ENCODE data around the gene USP14. TPM values are rescaled to one million over a fixed set of nuclear protein-coding genes. Genes with fewer than 3 reads are reported as not detected.

The USP14 gene
- total and polyA plus RNA-seq, 2 experiments from 2014 or later: 82.4 to 83.5 TPM

GRCh38 chr18:179499-179898 lies 21.1 kb downstream of the USP14 start:
- Histone ChIP-seq H3K4me1 (ENCODE audit: insufficient read depth) (no peaks in the 10 kb centered on the region), H2AFZ (no peak overlapping the region), H4K20me1 (replicated peaks; ENCODE audit: insufficient read depth) (peaks cover 8% of the 10 kb centered on the region; the same call in 1 of the 2 replicates), H3F3A (replicated peaks; ENCODE audit: low read depth) (no peaks in the 10 kb centered on the region), H3K27me3 (ENCODE audit: insufficient read depth) (no peaks in the 10 kb centered on the region), H3K79me2 (replicated peaks; ENCODE audit: insufficient read depth) (peaks cover 77% of the 10 kb centered on the region), H3K36me3 (ENCODE audit: insufficient read depth) (peaks cover 16% of the 10 kb centered on the region), H3K4me3 (no peak overlapping the region), H3K27ac (ENCODE audit: low read depth) (no peak overlapping the region), H3K4me2 (no peak overlapping the region), H3K9me2 (ENCODE audit: insufficient read depth) (no peaks in the 10 kb centered on the region)
- ATAC-seq (no peak), DNase-seq (ENCODE audit: low spot score) (no peak)
- H3K9me3 Mint-ChIP-seq: no peaks in the 10 kb centered on the region; the same call in 2 of the 3 replicates
- H3K4me1 Mint-ChIP-seq: no peaks in the 10 kb centered on the region
- H3K36me3 Mint-ChIP-seq (ENCODE audit: low read depth): peaks cover 24% of the 10 kb centered on the region
- TF ChIP-seq STAT1 (IDR thresholded peaks at IDR 0.05; ENCODE audit: unreplicated experiment) (no peak), ETS1 (IDR thresholded peaks at IDR 0.05) (no peak), JUNB (IDR thresholded peaks at IDR 0.05; ENCODE audit: unreplicated experiment) (no peak), POLR2AphosphoS5 (IDR thresholded peaks at IDR 0.05; ENCODE audit: low read depth) (no peak), NANOG (IDR thresholded peaks at IDR 0.05; ENCODE audit: borderline replicate concordance) (no peak), EZH2 (IDR thresholded peaks at IDR 0.05; ENCODE audit: low read depth, unreplicated experiment) (no peak), ZNF114 (CRISPR knock-in tag; IDR thresholded peaks at IDR 0.05) (no peak), REST (IDR thresholded peaks at IDR 0.05; ENCODE audit: unreplicated experiment) (no peak), EZH2phosphoT487 (IDR thresholded peaks at IDR 0.05; ENCODE audit: unreplicated experiment) (no peak), CREB1 (CRISPR knock-in tag; IDR thresholded peaks at IDR 0.05; ENCODE audit: low read depth) (no peak), ZNF331 (CRISPR knock-in tag; IDR thresholded peaks at IDR 0.05; ENCODE audit: low read depth) (no peak)
- TF ChIP-seq, protein P1, sequence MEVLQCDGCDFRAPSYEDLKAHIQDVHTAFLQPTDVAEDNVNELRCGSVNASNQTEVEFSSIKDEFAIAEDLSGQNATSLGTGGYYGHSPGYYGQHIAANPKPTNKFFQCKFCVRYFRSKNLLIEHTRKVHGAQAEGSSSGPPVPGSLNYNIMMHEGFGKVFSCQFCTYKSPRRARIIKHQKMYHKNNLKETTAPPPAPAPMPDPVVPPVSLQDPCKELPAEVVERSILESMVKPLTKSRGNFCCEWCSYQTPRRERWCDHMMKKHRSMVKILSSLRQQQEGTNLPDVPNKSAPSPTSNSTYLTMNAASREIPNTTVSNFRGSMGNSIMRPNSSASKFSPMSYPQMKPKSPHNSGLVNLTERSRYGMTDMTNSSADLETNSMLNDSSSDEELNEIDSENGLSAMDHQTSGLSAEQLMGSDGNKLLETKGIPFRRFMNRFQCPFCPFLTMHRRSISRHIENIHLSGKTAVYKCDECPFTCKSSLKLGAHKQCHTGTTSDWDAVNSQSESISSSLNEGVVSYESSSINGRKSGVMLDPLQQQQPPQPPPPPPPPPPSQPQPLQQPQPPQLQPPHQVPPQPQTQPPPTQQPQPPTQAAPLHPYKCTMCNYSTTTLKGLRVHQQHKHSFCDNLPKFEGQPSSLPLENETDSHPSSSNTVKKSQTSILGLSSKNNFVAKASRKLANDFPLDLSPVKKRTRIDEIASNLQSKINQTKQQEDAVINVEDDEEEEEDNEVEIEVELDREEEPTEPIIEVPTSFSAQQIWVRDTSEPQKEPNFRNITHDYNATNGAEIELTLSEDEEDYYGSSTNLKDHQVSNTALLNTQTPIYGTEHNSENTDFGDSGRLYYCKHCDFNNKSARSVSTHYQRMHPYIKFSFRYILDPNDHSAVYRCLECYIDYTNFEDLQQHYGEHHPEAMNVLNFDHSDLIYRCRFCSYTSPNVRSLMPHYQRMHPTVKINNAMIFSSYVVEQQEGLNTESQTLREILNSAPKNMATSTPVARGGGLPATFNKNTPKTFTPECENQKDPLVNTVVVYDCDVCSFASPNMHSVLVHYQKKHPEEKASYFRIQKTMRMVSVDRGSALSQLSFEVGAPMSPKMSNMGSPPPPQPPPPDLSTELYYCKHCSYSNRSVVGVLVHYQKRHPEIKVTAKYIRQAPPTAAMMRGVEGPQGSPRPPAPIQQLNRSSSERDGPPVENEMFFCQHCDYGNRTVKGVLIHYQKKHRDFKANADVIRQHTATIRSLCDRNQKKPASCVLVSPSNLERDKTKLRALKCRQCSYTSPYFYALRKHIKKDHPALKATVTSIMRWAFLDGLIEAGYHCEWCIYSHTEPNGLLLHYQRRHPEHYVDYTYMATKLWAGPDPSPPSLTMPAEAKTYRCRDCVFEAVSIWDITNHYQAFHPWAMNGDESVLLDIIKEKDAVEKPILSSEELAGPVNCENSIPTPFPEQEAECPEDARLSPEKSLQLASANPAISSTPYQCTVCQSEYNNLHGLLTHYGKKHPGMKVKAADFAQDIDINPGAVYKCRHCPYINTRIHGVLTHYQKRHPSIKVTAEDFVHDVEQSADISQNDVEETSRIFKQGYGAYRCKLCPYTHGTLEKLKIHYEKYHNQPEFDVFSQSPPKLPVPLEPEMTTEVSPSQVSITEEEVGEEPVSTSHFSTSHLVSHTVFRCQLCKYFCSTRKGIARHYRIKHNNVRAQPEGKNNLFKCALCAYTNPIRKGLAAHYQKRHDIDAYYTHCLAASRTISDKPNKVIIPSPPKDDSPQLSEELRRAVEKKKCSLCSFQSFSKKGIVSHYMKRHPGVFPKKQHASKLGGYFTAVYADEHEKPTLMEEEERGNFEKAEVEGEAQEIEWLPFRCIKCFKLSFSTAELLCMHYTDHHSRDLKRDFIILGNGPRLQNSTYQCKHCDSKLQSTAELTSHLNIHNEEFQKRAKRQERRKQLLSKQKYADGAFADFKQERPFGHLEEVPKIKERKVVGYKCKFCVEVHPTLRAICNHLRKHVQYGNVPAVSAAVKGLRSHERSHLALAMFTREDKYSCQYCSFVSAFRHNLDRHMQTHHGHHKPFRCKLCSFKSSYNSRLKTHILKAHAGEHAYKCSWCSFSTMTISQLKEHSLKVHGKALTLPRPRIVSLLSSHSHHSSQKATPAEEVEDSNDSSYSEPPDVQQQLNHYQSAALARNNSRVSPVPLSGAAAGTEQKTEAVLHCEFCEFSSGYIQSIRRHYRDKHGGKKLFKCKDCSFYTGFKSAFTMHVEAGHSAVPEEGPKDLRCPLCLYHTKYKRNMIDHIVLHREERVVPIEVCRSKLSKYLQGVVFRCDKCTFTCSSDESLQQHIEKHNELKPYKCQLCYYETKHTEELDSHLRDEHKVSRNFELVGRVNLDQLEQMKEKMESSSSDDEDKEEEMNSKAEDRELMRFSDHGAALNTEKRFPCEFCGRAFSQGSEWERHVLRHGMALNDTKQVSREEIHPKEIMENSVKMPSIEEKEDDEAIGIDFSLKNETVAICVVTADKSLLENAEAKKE (CRISPR knock-in tag; IDR thresholded peaks at IDR 0.05): no peak
- TF ChIP-seq, protein P2, sequence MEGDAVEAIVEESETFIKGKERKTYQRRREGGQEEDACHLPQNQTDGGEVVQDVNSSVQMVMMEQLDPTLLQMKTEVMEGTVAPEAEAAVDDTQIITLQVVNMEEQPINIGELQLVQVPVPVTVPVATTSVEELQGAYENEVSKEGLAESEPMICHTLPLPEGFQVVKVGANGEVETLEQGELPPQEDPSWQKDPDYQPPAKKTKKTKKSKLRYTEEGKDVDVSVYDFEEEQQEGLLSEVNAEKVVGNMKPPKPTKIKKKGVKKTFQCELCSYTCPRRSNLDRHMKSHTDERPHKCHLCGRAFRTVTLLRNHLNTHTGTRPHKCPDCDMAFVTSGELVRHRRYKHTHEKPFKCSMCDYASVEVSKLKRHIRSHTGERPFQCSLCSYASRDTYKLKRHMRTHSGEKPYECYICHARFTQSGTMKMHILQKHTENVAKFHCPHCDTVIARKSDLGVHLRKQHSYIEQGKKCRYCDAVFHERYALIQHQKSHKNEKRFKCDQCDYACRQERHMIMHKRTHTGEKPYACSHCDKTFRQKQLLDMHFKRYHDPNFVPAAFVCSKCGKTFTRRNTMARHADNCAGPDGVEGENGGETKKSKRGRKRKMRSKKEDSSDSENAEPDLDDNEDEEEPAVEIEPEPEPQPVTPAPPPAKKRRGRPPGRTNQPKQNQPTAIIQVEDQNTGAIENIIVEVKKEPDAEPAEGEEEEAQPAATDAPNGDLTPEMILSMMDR (conservative IDR thresholded peaks at IDR 0.05; ENCODE audit: low read depth in 2 of 2): no peak
- peaks cover 2% of the 10 kb centered on the region for H3K27me3 Mint-ChIP-seq (ENCODE audit: insufficient read depth, low read depth, poor library complexity)
- H3K4me3 Mint-ChIP-seq: no peak overlapping the region
- no peak overlapping the region for H3K27ac Mint-ChIP-seq

Measured in GM23338 (cell line).